AG04449 (cell line): ENCODE measurements around the gene MARVELD3.
A peak's percentile ranks its signal among the peaks of the same experiment; 100 is the strongest.
"Not testable (repeated sequence)": the region's sequence is repeated elsewhere in the genome, so short reads cannot be mapped to it uniquely, and the experiment has no call there.

Experiments used
- CTCF ChIA-PET: fragments of 350-600 bp; formaldehyde crosslinking; extraction: SDS; loops from one replicate; lab custom pipeline; 2021; ENCODE audit warnings: antibody characterized with exemption; lab: Yijun Ruan, JAX
- POLR2A ChIA-PET: fragments of 400-600, 350-600 bp; formaldehyde crosslinking; extraction: SDS; loops from one replicate; lab custom pipeline; 2020; ENCODE audit warnings: antibody characterized with exemption, inconsistent platforms; lab: Yijun Ruan, JAX
- DNase-seq: peaks from one replicate; pipeline ENCODE4 v3.0.0-alpha.2; 2010; ENCODE audit warnings: low read depth, low spot score
- H3K4me3 ChIP-seq: 2 replicates; pipeline ENCODE4 v1.5.1; 2011; ENCODE audit warnings: low read depth, mild to moderate bottlenecking, control low read depth, low read length
- TF ChIP-seq, protein P1 (sequence below): IDR thresholded peaks from one replicate; pipeline ENCODE4 v1.5.1; 2011; ENCODE audit warnings: mild to moderate bottlenecking, moderate library complexity, low read length, control low read depth, inconsistent platforms; ENCODE audit not compliant: insufficient read depth; ENCODE audit errors: missing control alignments

The MARVELD3 gene

GRCh38 chr16:71609066-71609465 is 16.9 kb upstream of the MARVELD3 start:
- ChIA-PET CTCF (interaction anchor here (0.7 to 3.4 kb wide), 2 partner anchors 13 to 850 kb away, joined by 3 to 43 read pairs; no protein-coding TSS in a partner anchor), POLR2A (no interaction called here)
- TF ChIP-seq, protein P1, sequence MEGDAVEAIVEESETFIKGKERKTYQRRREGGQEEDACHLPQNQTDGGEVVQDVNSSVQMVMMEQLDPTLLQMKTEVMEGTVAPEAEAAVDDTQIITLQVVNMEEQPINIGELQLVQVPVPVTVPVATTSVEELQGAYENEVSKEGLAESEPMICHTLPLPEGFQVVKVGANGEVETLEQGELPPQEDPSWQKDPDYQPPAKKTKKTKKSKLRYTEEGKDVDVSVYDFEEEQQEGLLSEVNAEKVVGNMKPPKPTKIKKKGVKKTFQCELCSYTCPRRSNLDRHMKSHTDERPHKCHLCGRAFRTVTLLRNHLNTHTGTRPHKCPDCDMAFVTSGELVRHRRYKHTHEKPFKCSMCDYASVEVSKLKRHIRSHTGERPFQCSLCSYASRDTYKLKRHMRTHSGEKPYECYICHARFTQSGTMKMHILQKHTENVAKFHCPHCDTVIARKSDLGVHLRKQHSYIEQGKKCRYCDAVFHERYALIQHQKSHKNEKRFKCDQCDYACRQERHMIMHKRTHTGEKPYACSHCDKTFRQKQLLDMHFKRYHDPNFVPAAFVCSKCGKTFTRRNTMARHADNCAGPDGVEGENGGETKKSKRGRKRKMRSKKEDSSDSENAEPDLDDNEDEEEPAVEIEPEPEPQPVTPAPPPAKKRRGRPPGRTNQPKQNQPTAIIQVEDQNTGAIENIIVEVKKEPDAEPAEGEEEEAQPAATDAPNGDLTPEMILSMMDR: no peak
- no peak overlapping the region for H3K4me3 ChIP-seq
- no peak for DNase-seq

DNA sequence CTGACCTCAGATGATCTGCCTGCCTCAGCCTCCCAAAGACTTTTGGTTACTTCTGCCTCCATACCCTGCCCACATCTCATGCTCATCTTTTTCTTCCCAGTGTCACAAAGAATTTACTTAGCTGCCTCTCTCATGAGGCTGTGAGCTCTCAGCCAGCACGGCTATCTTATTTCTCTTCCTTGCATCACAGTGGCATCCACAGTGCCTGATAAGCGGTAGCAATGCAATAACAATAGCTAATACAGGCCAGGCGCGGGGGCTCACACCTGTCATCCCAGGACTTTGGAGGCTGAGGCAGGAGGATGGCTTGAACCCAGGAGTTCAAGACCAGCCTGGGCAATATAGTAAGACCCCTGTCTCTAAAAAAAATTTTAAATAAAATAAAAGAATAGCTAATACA is 15.5 kb upstream of the MARVELD3 start:
- POLR2A ChIA-PET: no interaction called here
- TF ChIP-seq, protein P1: no peak
- H3K4me3 ChIP-seq: no peak overlapping the region
- CTCF ChIA-PET: interaction anchor here (0.8 to 3.4 kb wide), 40 partner anchors 8 to 204 kb away, joined by 3 to 43 read pairs (median 5); partner anchors contain the start of gene TAT
- DNase-seq: no peak

DNA sequence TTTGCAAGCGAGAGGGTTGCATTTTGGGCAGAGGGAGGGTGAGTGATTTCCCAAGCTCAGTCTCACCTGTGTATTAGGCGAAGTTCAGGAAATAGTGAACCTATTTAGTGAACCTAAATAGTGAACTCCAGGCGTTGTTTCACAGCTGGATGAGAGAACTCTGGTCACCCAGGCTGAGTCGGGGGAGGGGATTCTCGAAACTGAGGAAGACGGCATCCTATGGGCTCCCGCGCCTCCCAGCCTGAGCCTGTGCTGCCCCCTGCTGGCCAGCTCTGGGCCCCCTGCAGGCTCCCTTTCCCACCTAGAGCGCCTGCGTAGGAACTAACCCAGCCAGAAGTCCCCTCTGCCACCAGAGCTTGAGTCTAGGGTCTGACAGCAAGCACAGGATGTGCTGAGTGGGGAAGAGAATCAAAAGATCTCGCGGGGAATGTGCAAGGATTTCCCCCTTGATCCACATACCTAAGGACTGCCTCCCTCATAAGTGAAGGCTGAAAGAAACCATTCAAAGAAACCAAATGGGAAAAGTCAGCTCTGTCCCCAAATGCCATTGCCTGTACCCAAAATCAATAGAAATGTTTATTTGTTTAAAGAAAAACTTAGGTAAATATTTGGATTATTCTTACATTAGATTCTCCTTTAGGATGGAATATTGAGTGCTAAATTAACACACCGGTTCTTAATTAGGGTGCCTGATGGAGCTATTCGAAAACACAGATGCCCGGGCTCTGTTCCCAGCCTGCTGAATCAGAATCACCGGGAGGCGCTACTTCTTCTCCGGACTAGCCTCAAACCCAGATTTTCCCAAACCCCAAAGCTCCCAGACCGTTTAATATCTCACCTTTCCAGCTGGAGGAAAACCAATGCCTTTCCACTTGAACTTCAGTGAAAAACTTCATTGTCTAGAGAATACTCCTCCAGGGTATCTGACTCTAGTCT is 14.8 kb upstream of the MARVELD3 start:
- H3K4me3 ChIP-seq: no peak overlapping the region
- no peak for DNase-seq
- CTCF ChIA-PET: interaction anchor here (0.8 to 3.4 kb wide), 42 partner anchors 9 to 205 kb away, joined by 3 to 43 read pairs (median 5); partner anchors contain the start of gene TAT
- POLR2A ChIA-PET: interaction anchor here (0.7 kb wide), 1 partner anchor 26 kb away, joined by 3 read pairs; no protein-coding TSS in a partner anchor
- TF ChIP-seq, protein P1: peak; percentile 93

DNA sequence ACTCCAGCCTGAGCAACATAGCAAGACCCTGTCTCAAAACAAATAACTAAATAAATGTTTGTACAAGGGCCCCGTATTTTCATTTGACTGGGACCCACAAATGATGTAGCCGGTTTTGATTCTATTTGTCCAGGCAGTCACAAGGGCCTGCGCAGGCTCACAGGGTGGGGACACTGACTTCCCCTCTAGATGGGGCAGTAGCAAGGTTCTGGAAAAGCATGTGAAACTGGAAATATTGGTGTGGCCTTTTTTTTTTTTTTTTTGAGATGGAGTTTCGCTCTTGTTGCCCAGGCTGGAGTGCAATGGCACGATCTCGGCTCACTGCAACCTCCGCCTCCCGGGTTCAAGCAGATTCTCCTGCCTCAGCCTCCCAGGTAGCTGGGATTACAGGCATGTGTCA is 11.0 kb upstream of the MARVELD3 start:
- H3K4me3 ChIP-seq, CTCF ChIA-PET, DNase-seq, POLR2A ChIA-PET: not testable (repeated sequence)

DNA sequence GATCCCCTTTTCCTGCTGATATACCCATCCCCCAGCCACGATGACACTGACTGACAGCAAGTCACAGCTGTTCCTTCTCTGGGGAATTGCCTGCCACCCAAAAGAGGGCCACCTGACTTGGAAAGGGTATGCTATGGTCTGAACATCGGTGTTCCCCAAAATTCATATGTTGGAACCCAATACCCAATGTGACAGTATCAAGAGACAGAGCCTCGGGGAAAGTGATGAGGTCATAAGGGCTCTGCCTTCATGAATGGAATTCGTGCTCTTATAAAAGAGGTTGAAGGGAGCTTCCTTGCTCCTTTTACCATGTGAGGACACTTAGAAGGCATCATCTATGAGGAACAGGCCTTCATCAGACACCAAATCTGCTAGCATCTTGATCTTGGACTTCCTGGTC is 7.6 kb upstream of the MARVELD3 start:
- TF ChIP-seq, protein P1: no peak
- H3K4me3 ChIP-seq: no peak overlapping the region
- POLR2A ChIA-PET: no interaction called here
- CTCF ChIA-PET: interaction anchor here (1.0 to 7.0 kb wide), 3 partner anchors 8 to 53 kb away, joined by 3 to 43 read pairs (median 3); no protein-coding TSS in a partner anchor
- DNase-seq: no peak

- TF ChIP-seq, protein P1: no peak
- no peak for DNase-seq
- H3K4me3 ChIP-seq: no peak overlapping the region
- ChIA-PET CTCF (interaction anchor here (7.0 kb wide), 1 partner anchor 12 kb away, joined by 43 read pairs; no protein-coding TSS in a partner anchor), POLR2A (no interaction called here)
These were observed 3.9 kb upstream of the MARVELD3 start for GRCh38 chr16:71622088-71622487.
